ENCODE data around the gene MRGPRD. TPM values are rescaled to one million over a fixed set of nuclear protein-coding genes. Genes with fewer than 3 reads are reported as not detected.

The MRGPRD gene
- total and polyA plus RNA-seq, 2 of the 13 experiments (the other 11 are each of a cell fraction or from before 2014, with no cell fraction given), result not detected

GRCh38 chr11:68988491-68988890 is 7.7 kb upstream of the MRGPRD start (continued):
- TF ChIP-seq CENPT (CRISPR knock-in tag; IDR thresholded peaks at IDR 0.05; ENCODE audit: low read depth) (no peak), FOSL1 (CRISPR knock-in tag; IDR thresholded peaks at IDR 0.05; ENCODE audit: borderline replicate concordance) (no peak)

DNA sequence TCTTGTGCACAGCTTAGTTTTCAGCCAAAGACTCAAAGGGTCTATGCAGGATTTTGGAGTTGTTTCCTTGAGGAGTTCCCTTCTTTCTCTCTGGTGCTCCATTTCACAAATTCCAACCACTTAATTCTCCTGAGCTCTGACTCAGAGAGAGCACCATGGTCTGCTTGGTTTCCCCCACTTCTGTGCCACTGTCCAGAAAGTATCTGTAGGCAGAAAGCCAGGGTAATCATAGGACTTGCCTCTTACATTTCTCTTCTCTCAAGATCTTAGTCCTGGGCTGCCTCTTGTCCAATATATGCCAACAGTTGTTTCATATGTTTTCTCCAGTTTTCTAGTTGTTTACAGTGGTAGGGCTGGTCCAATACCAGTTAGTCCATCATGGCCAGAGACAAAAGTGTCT is 6.4 kb upstream of the MRGPRD start:
- Histone ChIP-seq H3K36me3 (replicated peaks in 1 of 2; ENCODE audit: control insufficient read depth in 1 of 2, insufficient read depth in 2 of 2, low read length in 2 of 2) (no peaks in the 10 kb centered on the region), H3K27me3 (ENCODE audit: control insufficient read depth in 1 of 2, insufficient read depth in 2 of 2, low read length in 2 of 2) (peaks cover 0 to 2% of the 10 kb centered on the region in 2 experiments; a peak in 3 of 5 replicates), H3K4me1 (ENCODE audit: insufficient read depth, low read length) (no peaks in the 10 kb centered on the region), H3K4me2 (ENCODE audit: low read depth, low read length) (no peak overlapping the region), H3K9ac (ENCODE audit: insufficient read depth, low read depth, low read length) (no peak overlapping the region), H3K4me3 (replicated peaks in 1 of 3; ENCODE audit: insufficient read depth in 1 of 3, low read depth in 2 of 3, low read length in 3 of 3) (no peak overlapping the region), H4K20me1 (ENCODE audit: insufficient read depth, low read length) (no peaks in the 10 kb centered on the region), H2AFZ (ENCODE audit: low read length) (no peak overlapping the region), H3K9me3 (ENCODE audit: low read length) (no peaks in the 10 kb centered on the region), H3K27ac (ENCODE audit: extremely low read length, insufficient read depth, low read length) (no peak overlapping the region), H3K79me2 (ENCODE audit: insufficient read depth, low read length) (no peaks in the 10 kb centered on the region)
- TF ChIP-seq, protein P1, sequence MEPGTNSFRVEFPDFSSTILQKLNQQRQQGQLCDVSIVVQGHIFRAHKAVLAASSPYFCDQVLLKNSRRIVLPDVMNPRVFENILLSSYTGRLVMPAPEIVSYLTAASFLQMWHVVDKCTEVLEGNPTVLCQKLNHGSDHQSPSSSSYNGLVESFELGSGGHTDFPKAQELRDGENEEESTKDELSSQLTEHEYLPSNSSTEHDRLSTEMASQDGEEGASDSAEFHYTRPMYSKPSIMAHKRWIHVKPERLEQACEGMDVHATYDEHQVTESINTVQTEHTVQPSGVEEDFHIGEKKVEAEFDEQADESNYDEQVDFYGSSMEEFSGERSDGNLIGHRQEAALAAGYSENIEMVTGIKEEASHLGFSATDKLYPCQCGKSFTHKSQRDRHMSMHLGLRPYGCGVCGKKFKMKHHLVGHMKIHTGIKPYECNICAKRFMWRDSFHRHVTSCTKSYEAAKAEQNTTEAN (CRISPR knock-in tag; conservative IDR thresholded peaks at IDR 0.05), result no peak
- no peak for TF ChIP-seq HHEX (CRISPR knock-in tag; IDR thresholded peaks at IDR 0.05)
- TF ChIP-seq TEAD3 (CRISPR knock-in tag; optimal IDR thresholded peaks at IDR 0.05; ENCODE audit: borderline replicate concordance), result no peak
- no peak for TF ChIP-seq ZBTB1 (CRISPR knock-in tag; IDR thresholded peaks at IDR 0.05; ENCODE audit: borderline replicate concordance)
- TF ChIP-seq ZNF451 (CRISPR knock-in tag; IDR thresholded peaks at IDR 0.05), result no peak
- in situ Hi-C loops (cut with HindIII; ENCODE audit: extremely low pct_ligation_motif_present, low pct_unique_long_range_greater_than_20kb) (no loop called here), intact Hi-C loops (cut with micrococcal nuclease; ENCODE audit: unreplicated experiment) (no loop called here)
- ATAC-seq (no peak), FAIRE-seq (no peak), DNase-seq (ENCODE audit: low spot score) (no peak)
- CTCF ChIA-PET (ENCODE audit: low intra/inter-chr PET ratio, low total read pairs), result no interaction called here
- POLR2A ChIA-PET, result no interaction called here
- no TSS peak for BruUV-seq (replicated peaks)

GRCh38 chr11:68983801-68984200 is 3.0 kb upstream of the MRGPRD start:
- in situ Hi-C loops (cut with HindIII; ENCODE audit: extremely low pct_ligation_motif_present, low pct_unique_long_range_greater_than_20kb), result no loop called here
- no peak for DNase-seq (ENCODE audit: low spot score)
- Histone ChIP-seq H3K4me3 (replicated peaks in 1 of 3; ENCODE audit: insufficient read depth in 1 of 3, low read depth in 2 of 3, low read length in 3 of 3) (no peak overlapping the region), H2AFZ (ENCODE audit: low read length) (no peak overlapping the region), H3K4me1 (ENCODE audit: insufficient read depth, low read length) (no peaks in the 10 kb centered on the region), H3K27me3 (ENCODE audit: control insufficient read depth in 1 of 2, insufficient read depth in 2 of 2, low read length in 2 of 2) (peaks cover 3 to 19% of the 10 kb centered on the region in 2 experiments; a peak in 2 of 5 replicates), H4K20me1 (ENCODE audit: insufficient read depth, low read length) (no peaks in the 10 kb centered on the region), H3K4me2 (ENCODE audit: low read depth, low read length) (no peak overlapping the region), H3K9ac (ENCODE audit: insufficient read depth, low read depth, low read length) (no peak overlapping the region), H3K79me2 (ENCODE audit: insufficient read depth, low read length) (no peaks in the 10 kb centered on the region), H3K36me3 (replicated peaks in 1 of 2; ENCODE audit: control insufficient read depth in 1 of 2, insufficient read depth in 2 of 2, low read length in 2 of 2) (no peaks in the 10 kb centered on the region), H3K9me3 (ENCODE audit: low read length) (no peaks in the 10 kb centered on the region), H3K27ac (ENCODE audit: extremely low read length, insufficient read depth, low read length) (no peak overlapping the region)
- intact Hi-C loops (cut with micrococcal nuclease; ENCODE audit: unreplicated experiment), result no loop called here
- no peak for FAIRE-seq
- POLR2A ChIA-PET, result no interaction called here
- 1% methylated on average over 6 of the region's 6 CpGs for WGBS (ENCODE audit: low lambda C conversion rate)
- CTCF ChIA-PET (ENCODE audit: low intra/inter-chr PET ratio, low total read pairs), result no interaction called here
- BruUV-seq (replicated peaks), result no TSS peak
- ATAC-seq, result no peak
- TF ChIP-seq NFYC (CRISPR knock-in tag; IDR thresholded peaks at IDR 0.05), result no peak
- TF ChIP-seq ZNF570 (CRISPR knock-in tag; IDR thresholded peaks at IDR 0.05; ENCODE audit: borderline replicate concordance), result no peak
- no peak for TF ChIP-seq ISX (CRISPR knock-in tag; conservative IDR thresholded peaks at IDR 0.05)
- TF ChIP-seq TCF12 (IDR thresholded peaks at IDR 0.05), result no peak
- no peak for TF ChIP-seq TCF12 (CRISPR knock-in tag; IDR thresholded peaks at IDR 0.05)
- TF ChIP-seq PCBP1 (IDR thresholded peaks at IDR 0.05; ENCODE audit: borderline replicate concordance, low read depth, low read length), result no peak
- TF ChIP-seq RNF2 (conservative IDR thresholded peaks at IDR 0.05; ENCODE audit: low read depth), result no peak
- TF ChIP-seq ZSCAN29 (CRISPR knock-in tag; conservative IDR thresholded peaks at IDR 0.05), result no peak
- TF ChIP-seq ZNF615 (CRISPR knock-in tag; IDR thresholded peaks at IDR 0.05; ENCODE audit: borderline replicate concordance), result no peak
- no peak for TF ChIP-seq CHCHD3 (CRISPR knock-in tag; IDR thresholded peaks at IDR 0.05)
- TF ChIP-seq PATZ1 (CRISPR knock-in tag; IDR thresholded peaks at IDR 0.05), result no peak

All from HepG2 (cell line).